Measurements from ENCODE around the gene OMA1.
A peak's percentile ranks its signal among the peaks of the same experiment; 100 is the strongest.
"Not testable (repeated sequence)": the region's sequence is repeated elsewhere in the genome, so short reads cannot be mapped to it uniquely, and the experiment has no call there.

OMA1 gene

GRCh38 chr1:58524353-58524945, 22.1 kb downstream of the OMA1 start:
- DNase-seq = peak; percentile 49

- DNase-seq = peak; percentile 90
Measured at GRCh38 chr1:58515794-58516401, 30.6 kb downstream of the OMA1 start.

- no peak for DNase-seq
Measured at GRCh38 chr1:58513956-58514355, 32.6 kb downstream of the OMA1 start.

- DNase-seq = no peak
Measured at GRCh38 chr1:58508629-58509028, 37.9 kb downstream of the OMA1 start.

GRCh38 chr1:58505286-58505685, 41.2 kb downstream of the OMA1 start:
- DNase-seq = no peak

- DNase-seq = no peak
Measured at GRCh38 chr1:58502519-58502918, 44.0 kb downstream of the OMA1 start.

GRCh38 chr1:58500043-58500442, 46.5 kb downstream of the OMA1 start:
- no peak for DNase-seq

- DNase-seq = peak; percentile 34
Measured at GRCh38 chr1:58497499-58497898, 49.0 kb downstream of the OMA1 start.

- no peak for DNase-seq
Measured at GRCh38 chr1:58496042-58496441, 50.5 kb downstream of the OMA1 start.

GRCh38 chr1:58488914-58489313, 57.6 kb downstream of the OMA1 start:
- DNase-seq = not testable (repeated sequence)

GRCh38 chr1:58487002-58487401, 59.5 kb downstream of the OMA1 start:
- DNase-seq = no peak

- DNase-seq = no peak
Measured at GRCh38 chr1:58481962-58482361, 64.6 kb downstream of the OMA1 start.

- DNase-seq = no peak
Measured at GRCh38 chr1:58480191-58480590, 66.3 kb downstream of the OMA1 start.

GRCh38 chr1:58477390-58477789, 69.1 kb downstream of the OMA1 start:
- DNase-seq = no peak

GRCh38 chr1:58476179-58476578, 70.3 kb downstream of the OMA1 start:
- no peak for DNase-seq

- DNase-seq = no peak
Measured at GRCh38 chr1:58469476-58469875, 77.0 kb downstream of the OMA1 start.

GRCh38 chr1:58469016-58469415, 77.5 kb downstream of the OMA1 start:
- no peak for DNase-seq

- no peak for DNase-seq
Measured at GRCh38 chr1:58468612-58469011, 77.9 kb downstream of the OMA1 start.

- DNase-seq = no peak
Measured at GRCh38 chr1:58466630-58467241, 79.8 kb downstream of the OMA1 start.

GRCh38 chr1:58465825-58466629, 80.5 kb downstream of the OMA1 start:
- DNase-seq = no peak

- no peak for DNase-seq
Measured at GRCh38 chr1:58465176-58465575, 81.3 kb downstream of the OMA1 start.

- peak; percentile 68 for DNase-seq
Measured at GRCh38 chr1:58460469-58460868, 86.1 kb downstream of the OMA1 start.

GRCh38 chr1:58459911-58460310, 86.6 kb downstream of the OMA1 start:
- no peak for DNase-seq
